Measurements from ENCODE around the gene MYO18A. TPM values are rescaled to one million over a fixed set of nuclear protein-coding genes. Genes with fewer than 3 reads are reported as not detected.
"Not testable (repeated sequence)": the region's sequence is repeated elsewhere in the genome, so short reads cannot be mapped to it uniquely, and the experiment has no call there.

MYO18A gene
- total and polyA plus RNA-seq, 2 experiments from 2014 or later, result 33.8 to 35.6 TPM

DNA sequence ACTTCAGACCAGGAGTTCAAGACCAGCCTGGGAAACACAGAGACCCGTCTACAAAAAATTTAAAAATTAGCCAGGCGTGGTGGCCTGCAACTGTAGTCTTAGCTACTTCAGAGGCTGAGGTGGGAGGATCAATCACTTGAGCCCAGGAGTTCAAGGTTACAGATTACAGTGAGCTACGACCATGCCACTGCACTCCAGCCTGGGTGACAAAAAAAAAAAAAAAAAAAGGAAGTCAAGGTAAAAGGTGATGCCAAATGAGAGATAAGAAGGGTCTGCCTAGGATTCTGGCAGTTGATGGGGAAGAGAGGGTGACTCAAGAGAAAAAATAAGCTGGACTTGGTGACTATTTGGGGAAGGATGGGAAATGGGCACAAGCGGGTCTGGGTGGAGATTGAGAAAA is 32.5 kb downstream of the MYO18A start:
- peaks cover 26% of the 10 kb centered on the region for H3K4me1 ChIP-seq (ENCODE audit: insufficient read depth)
- H2AFZ ChIP-seq, result no peak overlapping the region
- TF ChIP-seq, protein P1, sequence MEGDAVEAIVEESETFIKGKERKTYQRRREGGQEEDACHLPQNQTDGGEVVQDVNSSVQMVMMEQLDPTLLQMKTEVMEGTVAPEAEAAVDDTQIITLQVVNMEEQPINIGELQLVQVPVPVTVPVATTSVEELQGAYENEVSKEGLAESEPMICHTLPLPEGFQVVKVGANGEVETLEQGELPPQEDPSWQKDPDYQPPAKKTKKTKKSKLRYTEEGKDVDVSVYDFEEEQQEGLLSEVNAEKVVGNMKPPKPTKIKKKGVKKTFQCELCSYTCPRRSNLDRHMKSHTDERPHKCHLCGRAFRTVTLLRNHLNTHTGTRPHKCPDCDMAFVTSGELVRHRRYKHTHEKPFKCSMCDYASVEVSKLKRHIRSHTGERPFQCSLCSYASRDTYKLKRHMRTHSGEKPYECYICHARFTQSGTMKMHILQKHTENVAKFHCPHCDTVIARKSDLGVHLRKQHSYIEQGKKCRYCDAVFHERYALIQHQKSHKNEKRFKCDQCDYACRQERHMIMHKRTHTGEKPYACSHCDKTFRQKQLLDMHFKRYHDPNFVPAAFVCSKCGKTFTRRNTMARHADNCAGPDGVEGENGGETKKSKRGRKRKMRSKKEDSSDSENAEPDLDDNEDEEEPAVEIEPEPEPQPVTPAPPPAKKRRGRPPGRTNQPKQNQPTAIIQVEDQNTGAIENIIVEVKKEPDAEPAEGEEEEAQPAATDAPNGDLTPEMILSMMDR (IDR thresholded peaks at IDR 0.05; ENCODE audit: poor library complexity), result no peak
- TF ChIP-seq EZH2 (IDR thresholded peaks at IDR 0.05; ENCODE audit: borderline replicate concordance), result no peak
- no peak for TF ChIP-seq EZH2phosphoT487 (IDR thresholded peaks at IDR 0.05; ENCODE audit: low read depth, severe bottlenecking, unreplicated experiment)
- no peak for DNase-seq (ENCODE audit: low spot score)
- H3K27ac ChIP-seq, result no peak overlapping the region
- H3K36me3 ChIP-seq (replicated peaks; ENCODE audit: insufficient read depth, low read depth), result no peaks in the 10 kb centered on the region
- no peak overlapping the region for H3K4me2 ChIP-seq
- 90% methylated on average over 4 of the region's 4 CpGs for WGBS (ENCODE audit: low lambda C conversion rate, missing lambda C conversion rate)
- no peaks in the 10 kb centered on the region for H3K9me3 ChIP-seq (ENCODE audit: low read depth)
- H3K4me3 ChIP-seq, result no peak overlapping the region
- H4K20me1 ChIP-seq (ENCODE audit: insufficient read depth, poor library complexity, severe bottlenecking), result no peaks in the 10 kb centered on the region
- H3K79me2 ChIP-seq, result peaks cover 76% of the 10 kb centered on the region
- H3K9me2 ChIP-seq (replicated peaks; ENCODE audit: insufficient read depth), result no peaks in the 10 kb centered on the region
- no peaks in the 10 kb centered on the region for H3K27me3 ChIP-seq

GRCh38 chr17:29147228-29147627 is 33.0 kb downstream of the MYO18A start:
- 85% methylated on average over 2 of the region's 2 CpGs for WGBS (ENCODE audit: low lambda C conversion rate, missing lambda C conversion rate)

GRCh38 chr17:29146369-29146972 is 33.7 kb downstream of the MYO18A start:
- peak overlapping the region; percentile 12 for H3K27ac ChIP-seq
- TF ChIP-seq EZH2phosphoT487 (IDR thresholded peaks at IDR 0.05; ENCODE audit: low read depth, severe bottlenecking, unreplicated experiment) (no peak), EZH2 (IDR thresholded peaks at IDR 0.05; ENCODE audit: borderline replicate concordance) (no peak)
- TF ChIP-seq, protein P1 (IDR thresholded peaks at IDR 0.05; ENCODE audit: poor library complexity), result no peak

More at GRCh38 chr17:29147228-29147627, 33.0 kb downstream of the MYO18A start:
- H3K9me2 ChIP-seq (replicated peaks; ENCODE audit: insufficient read depth); H3K36me3 ChIP-seq (replicated peaks; ENCODE audit: insufficient read depth, low read depth); H2AFZ ChIP-seq; H3K4me3 ChIP-seq; H3K27ac ChIP-seq; H4K20me1 ChIP-seq (ENCODE audit: insufficient read depth, poor library complexity, severe bottlenecking); H3K4me2 ChIP-seq; H3K9me3 ChIP-seq (ENCODE audit: low read depth); H3K27me3 ChIP-seq; DNase-seq (ENCODE audit: low spot score): not testable (repeated sequence)
- peaks cover 26% of the 10 kb centered on the region for H3K4me1 ChIP-seq (ENCODE audit: insufficient read depth)
- peaks cover 76% of the 10 kb centered on the region for H3K79me2 ChIP-seq

GRCh38 chr17:29145289-29146073 is 34.7 kb downstream of the MYO18A start:
- Histone ChIP-seq H3K79me2 (peaks cover 73% of the 10 kb centered on the region), H3K4me1 (ENCODE audit: insufficient read depth) (peaks cover 26% of the 10 kb centered on the region), H4K20me1 (ENCODE audit: insufficient read depth, poor library complexity, severe bottlenecking) (peaks cover 4% of the 10 kb centered on the region), H3K27me3 (no peaks in the 10 kb centered on the region), H3K4me2 (no peak overlapping the region), H2AFZ (no peak overlapping the region), H3K27ac (peak overlapping the region; percentile 80), H3K4me3 (no peak overlapping the region), H3K9me3 (ENCODE audit: low read depth) (no peaks in the 10 kb centered on the region), H3K9me2 (replicated peaks; ENCODE audit: insufficient read depth) (no peaks in the 10 kb centered on the region), H3K36me3 (replicated peaks; ENCODE audit: insufficient read depth, low read depth) (no peaks in the 10 kb centered on the region)
- peak; percentile 80 for DNase-seq (ENCODE audit: low spot score)
- TF ChIP-seq EZH2phosphoT487 (IDR thresholded peaks at IDR 0.05; ENCODE audit: low read depth, severe bottlenecking, unreplicated experiment), result no peak
- TF ChIP-seq, protein P1 (IDR thresholded peaks at IDR 0.05; ENCODE audit: poor library complexity), result peak; percentile 60
- TF ChIP-seq EZH2 (IDR thresholded peaks at IDR 0.05; ENCODE audit: borderline replicate concordance), result no peak
- 54% methylated on average over 12 of the region's 12 CpGs for WGBS (ENCODE audit: low lambda C conversion rate, missing lambda C conversion rate)

More at GRCh38 chr17:29146369-29146972, 33.7 kb downstream of the MYO18A start:
- Histone ChIP-seq H3K4me3 (no peak overlapping the region), H3K9me3 (ENCODE audit: low read depth) (no peaks in the 10 kb centered on the region), H3K79me2 (peaks cover 76% of the 10 kb centered on the region), H3K9me2 (replicated peaks; ENCODE audit: insufficient read depth) (no peaks in the 10 kb centered on the region), H3K4me2 (no peak overlapping the region), H3K36me3 (replicated peaks; ENCODE audit: insufficient read depth, low read depth) (no peaks in the 10 kb centered on the region), H3K27me3 (no peaks in the 10 kb centered on the region), H3K4me1 (ENCODE audit: insufficient read depth) (peaks cover 22% of the 10 kb centered on the region), H2AFZ (no peak overlapping the region), H4K20me1 (ENCODE audit: insufficient read depth, poor library complexity, severe bottlenecking) (no peaks in the 10 kb centered on the region)
- DNase-seq (ENCODE audit: low spot score), result no peak
- 74% methylated on average over 2 of the region's 2 CpGs for WGBS (ENCODE audit: low lambda C conversion rate, missing lambda C conversion rate)
